Activated CD4-positive, alpha-beta T cell treated with anti-CD3 and anti-CD28 coated beads for 24 hours (primary cell): ENCODE results near the gene PHLPP1.
"Not testable (repeated sequence)": the region's sequence is repeated elsewhere in the genome, so short reads cannot be mapped to it uniquely, and the experiment has no call there.

Experiments
- DNase-seq, 2 donors: peaks; one replicate each; pipeline ENCODE4 v3.0.0-alpha.2; 2020; ENCODE audit warnings: low read depth in 2 of 2

PHLPP1 gene

GRCh38 chr18:62808123-62808522 is 92.8 kb downstream of the PHLPP1 start:
- no peak for DNase-seq

- not testable (repeated sequence) for DNase-seq
These were observed 94.1 kb downstream of the PHLPP1 start for GRCh38 chr18:62809445-62809844.

GRCh38 chr18:62809900-62810299 is 94.6 kb downstream of the PHLPP1 start:
- DNase-seq, result no peak

GRCh38 chr18:62810682-62811081 is 95.3 kb downstream of the PHLPP1 start:
- no peak for DNase-seq

- DNase-seq, result no peak
These were observed 96.3 kb downstream of the PHLPP1 start for GRCh38 chr18:62811674-62812073.

- no peak for DNase-seq
These were observed 96.9 kb downstream of the PHLPP1 start for GRCh38 chr18:62812242-62812641.

- no peak for DNase-seq
These were observed 97.5 kb downstream of the PHLPP1 start for GRCh38 chr18:62812876-62813275.

GRCh38 chr18:62814132-62814759 is 98.9 kb downstream of the PHLPP1 start:
- DNase-seq, result no peak

- no peak for DNase-seq
These were observed 110.0 kb downstream of the PHLPP1 start for GRCh38 chr18:62825382-62825781.

GRCh38 chr18:62827397-62827796 is 112.1 kb downstream of the PHLPP1 start:
- no peak for DNase-seq

- DNase-seq, result no peak
These were observed 112.8 kb downstream of the PHLPP1 start for GRCh38 chr18:62828091-62828640.

- DNase-seq, result no peak
These were observed 113.5 kb downstream of the PHLPP1 start for GRCh38 chr18:62828852-62829251.

- no peak for DNase-seq
These were observed 114.6 kb downstream of the PHLPP1 start for GRCh38 chr18:62829936-62830335.

GRCh38 chr18:62832282-62832681 is 116.9 kb downstream of the PHLPP1 start:
- DNase-seq, result no peak

GRCh38 chr18:62833494-62833893 is 118.2 kb downstream of the PHLPP1 start:
- DNase-seq, result no peak

- DNase-seq, result no peak
These were observed 119.4 kb downstream of the PHLPP1 start for GRCh38 chr18:62834715-62835114.

- no peak for DNase-seq
These were observed 121.7 kb downstream of the PHLPP1 start for GRCh38 chr18:62837011-62837410.

- DNase-seq, result no peak
These were observed 123.2 kb downstream of the PHLPP1 start for GRCh38 chr18:62838475-62839098.

GRCh38 chr18:62839874-62840713 is 124.8 kb downstream of the PHLPP1 start:
- DNase-seq, result no peak

- DNase-seq, result no peak
These were observed 126.1 kb downstream of the PHLPP1 start for GRCh38 chr18:62841405-62841804.

- DNase-seq, result no peak
These were observed 127.6 kb downstream of the PHLPP1 start for GRCh38 chr18:62842898-62843297.

GRCh38 chr18:62844850-62845643 is 129.7 kb downstream of the PHLPP1 start:
- peak; percentile 3 to 20 for DNase-seq
